M059J (cell line): ENCODE data around the gene FGR. TPM values are rescaled to one million over a fixed set of nuclear protein-coding genes. Genes with fewer than 3 reads are reported as not detected.

Experiments
- DNase-seq: peaks from one replicate; pipeline ENCODE4 v3.0.0-alpha.2; 2012; ENCODE audit warnings: low read depth
- total RNA-seq: library from RNA; depleted of rRNA; stranded (reverse); fragments of >200 nt; shearing (Covaris generic); gene quantifications from 2 replicates; pipeline ENCODE4 v1.2.3, GENCODE V29; 2014; rRNA removed

FGR gene
- total RNA-seq, 1 experiment from 2014 or later, result 0.17 TPM

GRCh38 chr1:27568300-27569087 lies 66.5 kb downstream of the FGR start:
- DNase-seq, result no peak

GRCh38 chr1:27567971-27568299 lies 67.0 kb downstream of the FGR start:
- DNase-seq, result no peak

- DNase-seq, result no peak
Observed at GRCh38 chr1:27567146-27567526, 67.8 kb downstream of the FGR start.

- peak; percentile 36 for DNase-seq
Observed at GRCh38 chr1:27566462-27567145, 68.4 kb downstream of the FGR start.

- DNase-seq, result no peak
Observed at GRCh38 chr1:27564710-27565649, 70.0 kb downstream of the FGR start.

GRCh38 chr1:27563591-27564471 lies 71.2 kb downstream of the FGR start:
- peak; percentile 88 for DNase-seq

- DNase-seq, result no peak
Observed at GRCh38 chr1:27563341-27563590, 71.7 kb downstream of the FGR start.

- no peak for DNase-seq
Observed at GRCh38 chr1:27562534-27563340, 72.2 kb downstream of the FGR start.

Other genes starting within 250 kb of the FGR start
- gene GPR3, start 242.6 kb downstream of the FGR start, total RNA-seq, result 2.0 and 2.6 TPM in 2 replicates
- 14.0 and 26.2 TPM in 2 replicates for gene WASF2, start 145.0 kb downstream of the FGR start, total RNA-seq
- 6.0 and 19.1 TPM in 2 replicates for gene AHDC1, start 31.0 kb downstream of the FGR start, total RNA-seq
- gene IFI6, start 37.0 kb upstream of the FGR start, total RNA-seq, result 3,501 and 4,716 TPM in 2 replicates
- 22.7 and 26.4 TPM in 2 replicates for gene FAM76A, start 90.8 kb upstream of the FGR start, total RNA-seq
- gene STX12, start 138.0 kb upstream of the FGR start, total RNA-seq, result 54.4 and 59.1 TPM in 2 replicates
- gene PPP1R8, start 195.6 kb upstream of the FGR start, total RNA-seq, result 37.8 and 52.1 TPM in 2 replicates
- gene THEMIS2, start 237.4 kb upstream of the FGR start, total RNA-seq, result 13.6 and 23.5 TPM in 2 replicates